ENCODE measurements around the gene CERS6.

DNA sequence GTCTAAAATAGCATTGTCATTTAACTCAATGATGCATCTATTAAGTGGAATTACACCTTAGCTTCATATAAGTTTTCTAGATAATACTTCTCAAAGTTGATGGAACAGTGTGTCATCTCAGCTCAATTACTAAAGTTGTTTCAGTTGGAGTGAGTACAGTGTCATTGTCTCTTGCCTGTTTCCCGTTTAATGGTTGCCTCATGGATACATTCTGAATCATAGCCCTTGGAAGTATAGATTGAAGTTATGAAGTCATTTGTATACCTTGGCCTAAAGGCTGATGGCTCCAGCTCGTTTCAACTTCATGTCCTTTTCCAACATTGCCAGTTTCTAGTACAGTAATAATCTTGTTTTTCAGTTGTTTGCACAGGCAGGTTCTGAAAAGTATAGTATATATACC, 215.9 kb downstream of the CERS6 start:
- no peak for TF ChIP-seq POLR2AphosphoS5 (IDR thresholded peaks at IDR 0.05; ENCODE audit: low read depth, low read length)
- TF ChIP-seq, protein P1, sequence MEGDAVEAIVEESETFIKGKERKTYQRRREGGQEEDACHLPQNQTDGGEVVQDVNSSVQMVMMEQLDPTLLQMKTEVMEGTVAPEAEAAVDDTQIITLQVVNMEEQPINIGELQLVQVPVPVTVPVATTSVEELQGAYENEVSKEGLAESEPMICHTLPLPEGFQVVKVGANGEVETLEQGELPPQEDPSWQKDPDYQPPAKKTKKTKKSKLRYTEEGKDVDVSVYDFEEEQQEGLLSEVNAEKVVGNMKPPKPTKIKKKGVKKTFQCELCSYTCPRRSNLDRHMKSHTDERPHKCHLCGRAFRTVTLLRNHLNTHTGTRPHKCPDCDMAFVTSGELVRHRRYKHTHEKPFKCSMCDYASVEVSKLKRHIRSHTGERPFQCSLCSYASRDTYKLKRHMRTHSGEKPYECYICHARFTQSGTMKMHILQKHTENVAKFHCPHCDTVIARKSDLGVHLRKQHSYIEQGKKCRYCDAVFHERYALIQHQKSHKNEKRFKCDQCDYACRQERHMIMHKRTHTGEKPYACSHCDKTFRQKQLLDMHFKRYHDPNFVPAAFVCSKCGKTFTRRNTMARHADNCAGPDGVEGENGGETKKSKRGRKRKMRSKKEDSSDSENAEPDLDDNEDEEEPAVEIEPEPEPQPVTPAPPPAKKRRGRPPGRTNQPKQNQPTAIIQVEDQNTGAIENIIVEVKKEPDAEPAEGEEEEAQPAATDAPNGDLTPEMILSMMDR (IDR thresholded peaks at IDR 0.05): no peak
